Neural progenitor cell (in vitro differentiated cells): ENCODE data around the gene NFATC2.

Experiments used
- CTCF ChIP-seq: fragments of 200-600 bp; sonication (generic); IDR thresholded peaks from 2 replicates; pipeline ENCODE4 v1.5.1; 2017; ENCODE audit warnings: antibody characterized with exemption, mild to moderate bottlenecking
- EZH2 ChIP-seq: fragments of 200-600 bp; sonication (generic); IDR thresholded peaks from 2 replicates; pipeline ENCODE4 v1.6.1; 2017; ENCODE audit warnings: antibody characterized with exemption, mild to moderate bottlenecking, moderate library complexity
- EZH2phosphoT487 ChIP-seq: fragments of 200-600 bp; sonication (generic); IDR thresholded peaks from 2 replicates; pipeline ENCODE4 v1.6.1; 2017; ENCODE audit warnings: antibody characterized with exemption

GRCh38 chr20:51446656-51447055 is 95.9 kb downstream of the NFATC2 start:
- no peak for TF ChIP-seq CTCF
- TF ChIP-seq EZH2, result no peak
- no peak for TF ChIP-seq EZH2phosphoT487
